ENCODE measurements around the gene TRMT10A.
A peak's percentile ranks its signal among the peaks of the same experiment; 100 is the strongest.
"Not testable (repeated sequence)": the region's sequence is repeated elsewhere in the genome, so short reads cannot be mapped to it uniquely, and the experiment has no call there.

TRMT10A gene

GRCh38 chr4:99564921-99565320, 1.1 kb upstream of the TRMT10A start:
- DNase-seq (ENCODE audit: low read depth in 3 of 3, low spot score in 1 of 3) = no peak

- no peak for DNase-seq (ENCODE audit: low read depth in 3 of 3, low spot score in 1 of 3)
Measured at GRCh38 chr4:99552872-99553271, 11.0 kb downstream of the TRMT10A start.

GRCh38 chr4:99540277-99540939, 23.4 kb downstream of the TRMT10A start:
- DNase-seq (ENCODE audit: low read depth in 3 of 3, low spot score in 1 of 3) = no peak

- no peak for DNase-seq (ENCODE audit: low read depth in 3 of 3, low spot score in 1 of 3)
Measured at GRCh38 chr4:99537674-99538073, 26.2 kb downstream of the TRMT10A start.

- DNase-seq (ENCODE audit: low read depth in 3 of 3, low spot score in 1 of 3) = no peak
Measured at GRCh38 chr4:99536848-99537247, 27.0 kb downstream of the TRMT10A start.

- no peak for DNase-seq (ENCODE audit: low read depth in 3 of 3, low spot score in 1 of 3)
Measured at GRCh38 chr4:99536271-99536670, 27.6 kb downstream of the TRMT10A start.

- not testable (repeated sequence) for DNase-seq (ENCODE audit: low read depth in 3 of 3, low spot score in 1 of 3)
Measured at GRCh38 chr4:99534699-99535098, 29.1 kb downstream of the TRMT10A start.

- DNase-seq (ENCODE audit: low read depth in 3 of 3, low spot score in 1 of 3) = no peak
Measured at GRCh38 chr4:99529956-99530355, 33.9 kb downstream of the TRMT10A start.

- no peak for DNase-seq (ENCODE audit: low read depth in 3 of 3, low spot score in 1 of 3)
Measured at GRCh38 chr4:99529228-99529627, 34.6 kb downstream of the TRMT10A start.

GRCh38 chr4:99518601-99519295, 45.1 kb downstream of the TRMT10A start:
- DNase-seq (ENCODE audit: low read depth in 3 of 3, low spot score in 1 of 3) = no peak

GRCh38 chr4:99510721-99511120, 53.1 kb downstream of the TRMT10A start, which contains the start of gene C4orf17:
Gene C4orf17 (plus strand): TSS chr4:99511021. CDS start chr4:99513082, 2,061 bp downstream.
- no peak for DNase-seq (ENCODE audit: low read depth in 3 of 3, low spot score in 1 of 3)

GRCh38 chr4:99507762-99508161, 56.1 kb downstream of the TRMT10A start:
- DNase-seq (ENCODE audit: low read depth in 3 of 3, low spot score in 1 of 3) = peak in 1 of 3 donors; percentile 6

- DNase-seq (ENCODE audit: low read depth in 3 of 3, low spot score in 1 of 3) = no peak
Measured at GRCh38 chr4:99507349-99507748, 56.5 kb downstream of the TRMT10A start.

- no peak for DNase-seq (ENCODE audit: low read depth in 3 of 3, low spot score in 1 of 3)
Measured at GRCh38 chr4:99506781-99507180, 57.1 kb downstream of the TRMT10A start.

- no peak for DNase-seq (ENCODE audit: low read depth in 3 of 3, low spot score in 1 of 3)
Measured at GRCh38 chr4:99504804-99505502, 58.9 kb downstream of the TRMT10A start.
